ENCODE measurements around the gene PDLIM5. TPM values are rescaled to one million over a fixed set of nuclear protein-coding genes. Genes with fewer than 3 reads are reported as not detected.

The PDLIM5 gene
- total RNA-seq, 1 donor from 2014 or later: 137 TPM

- intact Hi-C loops (cut with DNase I): loop anchor here (10.0 kb wide), 2 partner anchors 65 to 105 kb away; no protein-coding TSS in a partner anchor
- no peak overlapping the region for H3K27ac ChIP-seq
These were observed 7.9 kb downstream of the PDLIM5 start for GRCh38 chr4:94459462-94460161.

GRCh38 chr4:94461506-94461905, 9.8 kb downstream of the PDLIM5 start:
- Histone ChIP-seq H3K4me3 (no peak overlapping the region), H3K4me1 (peaks cover 27% of the 10 kb centered on the region), H3K27ac (no peak overlapping the region), H3K36me3 (no peaks in the 10 kb centered on the region), H3K27me3 (no peaks in the 10 kb centered on the region), H3K9me3 (no peaks in the 10 kb centered on the region)
- DNase-seq (ENCODE audit: extremely low spot score in 2 of 2): no peak
- intact Hi-C loops (cut with DNase I): no loop called here
- TF ChIP-seq CTCF (IDR thresholded peaks at IDR 0.05): no peak
- no peak for TF ChIP-seq POLR2AphosphoS5 (IDR thresholded peaks at IDR 0.05; ENCODE audit: insufficient read depth in 1 of 2, low read depth in 1 of 2)
- TF ChIP-seq POLR2A (IDR thresholded peaks at IDR 0.05): no peak

More at GRCh38 chr4:94459462-94460161, 7.9 kb downstream of the PDLIM5 start:
- no peak for TF ChIP-seq POLR2AphosphoS5 (IDR thresholded peaks at IDR 0.05; ENCODE audit: insufficient read depth in 1 of 2, low read depth in 1 of 2)
- TF ChIP-seq POLR2A (IDR thresholded peaks at IDR 0.05): no peak
- TF ChIP-seq CTCF (IDR thresholded peaks at IDR 0.05): no peak
- H3K36me3 ChIP-seq: no peaks in the 10 kb centered on the region
- H3K9me3 ChIP-seq: no peaks in the 10 kb centered on the region
- H3K4me3 ChIP-seq: no peak overlapping the region
- DNase-seq (ENCODE audit: extremely low spot score in 2 of 2): no peak
- H3K27me3 ChIP-seq: no peaks in the 10 kb centered on the region
- peaks cover 27% of the 10 kb centered on the region for H3K4me1 ChIP-seq

GRCh38 chr4:94462572-94462971, 10.8 kb downstream of the PDLIM5 start:
- H3K4me1 ChIP-seq: peaks cover 20% of the 10 kb centered on the region
- H3K4me3 ChIP-seq: no peak overlapping the region
- no peak for TF ChIP-seq POLR2AphosphoS5 (IDR thresholded peaks at IDR 0.05; ENCODE audit: insufficient read depth in 1 of 2, low read depth in 1 of 2)
- no peak for TF ChIP-seq POLR2A (IDR thresholded peaks at IDR 0.05)
- no peak for TF ChIP-seq CTCF (IDR thresholded peaks at IDR 0.05)
- H3K9me3 ChIP-seq: no peaks in the 10 kb centered on the region
- H3K27me3 ChIP-seq: no peaks in the 10 kb centered on the region
- intact Hi-C loops (cut with DNase I): no loop called here
- H3K27ac ChIP-seq: no peak overlapping the region
- H3K36me3 ChIP-seq: no peaks in the 10 kb centered on the region
- no peak for DNase-seq (ENCODE audit: extremely low spot score in 2 of 2)

GRCh38 chr4:94463771-94464170, 12.0 kb downstream of the PDLIM5 start:
- H3K9me3 ChIP-seq: no peaks in the 10 kb centered on the region
- intact Hi-C loops (cut with DNase I): no loop called here
- H3K4me3 ChIP-seq: no peak overlapping the region
- H3K4me1 ChIP-seq: peaks cover 17% of the 10 kb centered on the region
- H3K36me3 ChIP-seq: no peaks in the 10 kb centered on the region
- no peak overlapping the region for H3K27ac ChIP-seq
- no peak for TF ChIP-seq POLR2AphosphoS5 (IDR thresholded peaks at IDR 0.05; ENCODE audit: insufficient read depth in 1 of 2, low read depth in 1 of 2)
- no peak for TF ChIP-seq CTCF (IDR thresholded peaks at IDR 0.05)
- TF ChIP-seq POLR2A (IDR thresholded peaks at IDR 0.05): no peak
- H3K27me3 ChIP-seq: no peaks in the 10 kb centered on the region
- no peak for DNase-seq (ENCODE audit: extremely low spot score in 2 of 2)

- Histone ChIP-seq H3K4me1 (peaks cover 20% of the 10 kb centered on the region), H3K27ac (no peak overlapping the region), H3K4me3 (no peak overlapping the region), H3K27me3 (no peaks in the 10 kb centered on the region), H3K36me3 (no peaks in the 10 kb centered on the region), H3K9me3 (no peaks in the 10 kb centered on the region)
- no peak for TF ChIP-seq CTCF (IDR thresholded peaks at IDR 0.05)
- TF ChIP-seq POLR2AphosphoS5 (IDR thresholded peaks at IDR 0.05; ENCODE audit: insufficient read depth in 1 of 2, low read depth in 1 of 2): no peak
- TF ChIP-seq POLR2A (IDR thresholded peaks at IDR 0.05): no peak
- intact Hi-C loops (cut with DNase I): no loop called here
- DNase-seq (ENCODE audit: extremely low spot score in 2 of 2): no peak
These were observed 14.6 kb downstream of the PDLIM5 start for GRCh38 chr4:94466371-94466770.

Measured in vagina (tissue), 2 donors.